ENCODE results near the gene SLC16A2.

SLC16A2 gene

GRCh38 chrX:74421036-74421739 is at the start of gene SLC16A2:
Gene SLC16A2 (plus strand): TSS chrX:74421493. CDS start chrX:74421638, 145 bp downstream.
- no peak for TF ChIP-seq CTCF (IDR thresholded peaks at IDR 0.05; ENCODE audit: borderline replicate concordance, insufficient read depth, low read depth, low read length)
- no peak within 1 kb of the TSS for H3K4me3 ChIP-seq (ENCODE audit: low read depth, low read length)

- no peak overlapping the region for H3K4me3 ChIP-seq (ENCODE audit: low read depth, low read length)
- no peak for TF ChIP-seq CTCF (IDR thresholded peaks at IDR 0.05; ENCODE audit: borderline replicate concordance, insufficient read depth, low read depth, low read length)
Measured at GRCh38 chrX:74372272-74372671, 49.0 kb upstream of the SLC16A2 start.

- no peak for TF ChIP-seq CTCF (IDR thresholded peaks at IDR 0.05; ENCODE audit: borderline replicate concordance, insufficient read depth, low read depth, low read length)
- H3K4me3 ChIP-seq (ENCODE audit: low read depth, low read length), result no peak overlapping the region
Measured at GRCh38 chrX:74377282-74377681, 44.0 kb upstream of the SLC16A2 start.

- no peak overlapping the region for H3K4me3 ChIP-seq (ENCODE audit: low read depth, low read length)
- peak; percentile 86 for TF ChIP-seq CTCF (IDR thresholded peaks at IDR 0.05; ENCODE audit: borderline replicate concordance, insufficient read depth, low read depth, low read length)
Measured at GRCh38 chrX:74382613-74383012, 38.7 kb upstream of the SLC16A2 start.

GRCh38 chrX:74383611-74384010 is 37.7 kb upstream of the SLC16A2 start:
- peak; percentile 26; the same call in 1 of the 2 replicates for TF ChIP-seq CTCF (IDR thresholded peaks at IDR 0.05; ENCODE audit: borderline replicate concordance, insufficient read depth, low read depth, low read length)
- H3K4me3 ChIP-seq (ENCODE audit: low read depth, low read length), result no peak overlapping the region

GRCh38 chrX:74389016-74389722 is 32.1 kb upstream of the SLC16A2 start:
- H3K4me3 ChIP-seq (ENCODE audit: low read depth, low read length), result no peak overlapping the region
- TF ChIP-seq CTCF (IDR thresholded peaks at IDR 0.05; ENCODE audit: borderline replicate concordance, insufficient read depth, low read depth, low read length), result no peak

- H3K4me3 ChIP-seq (ENCODE audit: low read depth, low read length), result no peak overlapping the region
- TF ChIP-seq CTCF (IDR thresholded peaks at IDR 0.05; ENCODE audit: borderline replicate concordance, insufficient read depth, low read depth, low read length), result no peak
Measured at GRCh38 chrX:74395556-74395955, 25.7 kb upstream of the SLC16A2 start.
